Stimulated activated CD8-positive, alpha-beta memory T cell treated with anti-CD3 and anti-CD28 coated beads, Interleukin-2, amount 100 ng/mL, for 1 hour (primary cell): ENCODE data around the gene SLC25A43.

ENCODE experiments used
- DNase-seq, 2 donors: peaks; one replicate each; pipeline ENCODE4 v3.0.0-alpha.2; 2020; ENCODE audit warnings: low read depth in 2 of 2

The SLC25A43 gene

GRCh38 chrX:119497185-119497584 lies 98.0 kb downstream of the SLC25A43 start:
- no peak for DNase-seq

GRCh38 chrX:119500061-119500800 lies 101.1 kb downstream of the SLC25A43 start:
- DNase-seq: no peak

GRCh38 chrX:119501511-119502148 lies 102.5 kb downstream of the SLC25A43 start:
- DNase-seq: no peak

DNA sequence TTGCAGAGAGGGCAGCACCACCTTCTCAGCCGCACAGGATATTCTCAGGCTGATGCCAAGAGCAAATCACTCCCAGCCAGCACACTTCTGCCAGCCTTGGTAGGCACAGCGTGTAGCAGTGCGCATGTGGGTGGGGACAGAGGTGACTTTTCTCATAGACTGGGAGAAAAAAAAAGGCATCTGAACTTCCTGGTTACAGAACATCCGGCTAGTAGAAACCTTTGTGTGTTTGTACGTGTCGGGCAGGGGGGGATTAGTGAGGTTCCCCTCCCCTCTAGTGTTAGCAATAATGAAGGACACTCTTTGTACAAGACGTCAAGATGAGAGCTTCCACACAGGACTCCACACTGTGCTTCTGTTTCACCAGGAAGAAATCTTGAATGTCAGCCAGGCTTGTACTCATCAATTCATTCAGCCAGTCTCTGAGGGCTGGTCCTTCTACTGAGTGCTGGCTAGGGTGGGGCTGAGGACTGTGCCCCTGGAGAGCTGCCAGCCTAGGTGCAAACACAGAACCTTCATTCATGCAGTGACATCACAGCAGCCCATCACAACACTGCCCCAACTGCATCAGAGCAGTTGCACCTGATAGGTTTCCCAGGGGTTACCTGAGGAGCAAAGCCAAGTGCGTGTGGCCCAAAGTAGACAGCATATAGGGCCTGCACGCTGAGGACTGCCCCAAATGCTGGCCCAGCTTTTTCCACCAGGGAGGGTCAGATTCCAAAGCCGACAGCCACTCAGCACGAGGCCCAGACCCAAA lies 103.8 kb downstream of the SLC25A43 start:
- no peak for DNase-seq

DNA sequence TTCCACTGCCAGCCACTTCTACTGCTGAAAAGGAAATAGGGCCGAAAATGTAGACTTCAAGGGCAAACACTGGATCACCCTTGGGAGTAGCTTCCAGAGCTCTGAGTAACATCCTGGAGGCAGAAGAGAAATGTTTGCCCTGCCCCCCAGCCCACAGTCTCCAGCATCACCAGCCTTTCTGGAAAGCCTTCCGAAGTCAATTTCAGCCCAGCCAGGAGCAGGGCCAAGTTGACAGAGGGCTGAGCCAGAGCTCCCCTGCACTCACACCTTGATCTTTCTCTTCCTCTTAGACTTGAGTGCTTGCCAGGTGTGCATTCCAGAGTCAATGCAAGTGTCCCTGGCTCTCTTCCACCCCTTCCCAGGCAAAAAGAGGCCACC lies 104.3 kb downstream of the SLC25A43 start:
- no peak for DNase-seq
